ENCODE data around the gene MYO15A.

MYO15A gene

DNA sequence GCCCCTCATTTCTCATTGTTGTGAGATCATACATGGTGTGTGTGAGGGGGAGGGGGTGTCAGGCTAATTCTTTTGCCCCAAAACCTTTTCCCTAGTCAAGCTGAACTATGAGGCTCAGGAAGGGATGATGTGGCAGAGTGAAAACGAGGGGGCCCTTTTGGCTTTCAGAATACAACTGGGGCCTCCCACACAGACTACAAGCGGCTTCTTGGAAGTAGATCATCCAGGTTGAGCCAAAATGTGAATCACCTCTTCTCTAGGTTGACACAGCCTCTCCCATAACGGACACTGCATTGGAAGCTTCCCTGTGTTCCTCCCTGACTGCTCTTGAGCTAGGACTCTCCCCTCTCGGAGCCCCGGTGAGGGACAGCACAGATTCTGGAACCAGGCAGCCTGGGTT, 72.8 kb downstream of the MYO15A start:
- H3K27ac ChIP-seq: peak overlapping the region; percentile 99
- TF ChIP-seq, protein P1, sequence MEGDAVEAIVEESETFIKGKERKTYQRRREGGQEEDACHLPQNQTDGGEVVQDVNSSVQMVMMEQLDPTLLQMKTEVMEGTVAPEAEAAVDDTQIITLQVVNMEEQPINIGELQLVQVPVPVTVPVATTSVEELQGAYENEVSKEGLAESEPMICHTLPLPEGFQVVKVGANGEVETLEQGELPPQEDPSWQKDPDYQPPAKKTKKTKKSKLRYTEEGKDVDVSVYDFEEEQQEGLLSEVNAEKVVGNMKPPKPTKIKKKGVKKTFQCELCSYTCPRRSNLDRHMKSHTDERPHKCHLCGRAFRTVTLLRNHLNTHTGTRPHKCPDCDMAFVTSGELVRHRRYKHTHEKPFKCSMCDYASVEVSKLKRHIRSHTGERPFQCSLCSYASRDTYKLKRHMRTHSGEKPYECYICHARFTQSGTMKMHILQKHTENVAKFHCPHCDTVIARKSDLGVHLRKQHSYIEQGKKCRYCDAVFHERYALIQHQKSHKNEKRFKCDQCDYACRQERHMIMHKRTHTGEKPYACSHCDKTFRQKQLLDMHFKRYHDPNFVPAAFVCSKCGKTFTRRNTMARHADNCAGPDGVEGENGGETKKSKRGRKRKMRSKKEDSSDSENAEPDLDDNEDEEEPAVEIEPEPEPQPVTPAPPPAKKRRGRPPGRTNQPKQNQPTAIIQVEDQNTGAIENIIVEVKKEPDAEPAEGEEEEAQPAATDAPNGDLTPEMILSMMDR (conservative IDR thresholded peaks at IDR 0.05): no peak

DNA sequence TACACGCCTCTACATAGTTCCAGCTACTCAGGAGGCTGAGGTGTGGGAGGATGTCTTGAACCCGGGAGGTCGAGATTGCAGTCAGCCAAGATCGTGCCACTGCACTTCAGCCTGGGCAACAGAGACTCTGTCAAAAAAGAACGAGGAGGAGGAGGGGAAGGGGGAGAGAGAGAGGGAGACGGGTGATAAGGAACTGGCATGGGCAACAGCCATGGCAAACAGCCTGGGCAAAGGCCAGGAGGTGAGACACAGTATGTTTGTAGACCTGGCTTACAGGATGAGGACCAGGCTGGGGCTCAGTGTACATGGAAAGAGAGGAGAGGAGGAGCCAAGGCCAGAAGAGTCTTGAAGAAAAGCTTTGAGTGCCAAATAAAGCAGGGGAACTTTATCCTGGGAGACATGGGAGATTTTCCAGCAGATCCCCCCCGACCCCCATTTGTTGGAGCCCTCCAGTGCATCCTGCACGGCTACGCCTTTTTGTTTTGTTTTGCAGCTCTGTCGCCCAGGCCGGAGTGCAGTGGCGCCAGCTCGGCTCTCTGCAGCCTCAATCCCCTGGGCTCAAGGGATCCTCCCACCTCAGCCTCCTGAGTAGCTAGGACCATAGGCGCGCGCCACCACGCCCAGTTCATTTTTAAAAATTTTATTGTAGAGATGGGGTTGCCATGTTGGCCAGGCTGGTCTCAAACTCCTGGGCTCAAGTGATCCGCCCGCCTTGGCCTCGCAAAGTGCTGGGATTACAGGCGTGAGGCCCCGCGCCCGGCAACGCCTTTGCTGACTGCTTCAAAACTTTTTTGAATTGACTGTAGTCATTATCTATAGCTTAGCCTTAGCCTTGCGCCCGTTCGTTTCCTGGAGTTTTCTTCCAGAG, 73.8 kb downstream of the MYO15A start:
- peak overlapping the region; percentile 99 for H3K27ac ChIP-seq
- TF ChIP-seq, protein P1 (conservative IDR thresholded peaks at IDR 0.05): no peak

DNA sequence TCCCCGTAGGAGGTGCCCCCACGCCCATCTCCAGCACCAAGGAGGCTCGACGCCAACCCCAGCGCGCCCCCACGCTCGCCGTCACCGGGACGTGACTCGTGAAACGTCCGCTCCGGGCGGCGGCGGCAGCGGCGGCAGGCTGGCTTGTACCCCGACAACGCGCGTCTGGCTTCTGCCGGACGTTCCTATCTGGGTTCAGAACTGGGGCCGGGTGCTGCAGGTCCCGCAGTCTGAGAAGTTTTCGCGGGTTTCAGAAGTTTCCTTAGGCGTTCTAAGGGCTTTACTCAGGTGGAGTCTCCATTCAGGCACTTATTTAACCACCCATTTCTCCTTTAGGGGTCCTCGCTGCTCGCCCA, 74.4 kb downstream of the MYO15A start:
- TF ChIP-seq, protein P1 (conservative IDR thresholded peaks at IDR 0.05): no peak
- H3K27ac ChIP-seq: peak overlapping the region; percentile 99

DNA sequence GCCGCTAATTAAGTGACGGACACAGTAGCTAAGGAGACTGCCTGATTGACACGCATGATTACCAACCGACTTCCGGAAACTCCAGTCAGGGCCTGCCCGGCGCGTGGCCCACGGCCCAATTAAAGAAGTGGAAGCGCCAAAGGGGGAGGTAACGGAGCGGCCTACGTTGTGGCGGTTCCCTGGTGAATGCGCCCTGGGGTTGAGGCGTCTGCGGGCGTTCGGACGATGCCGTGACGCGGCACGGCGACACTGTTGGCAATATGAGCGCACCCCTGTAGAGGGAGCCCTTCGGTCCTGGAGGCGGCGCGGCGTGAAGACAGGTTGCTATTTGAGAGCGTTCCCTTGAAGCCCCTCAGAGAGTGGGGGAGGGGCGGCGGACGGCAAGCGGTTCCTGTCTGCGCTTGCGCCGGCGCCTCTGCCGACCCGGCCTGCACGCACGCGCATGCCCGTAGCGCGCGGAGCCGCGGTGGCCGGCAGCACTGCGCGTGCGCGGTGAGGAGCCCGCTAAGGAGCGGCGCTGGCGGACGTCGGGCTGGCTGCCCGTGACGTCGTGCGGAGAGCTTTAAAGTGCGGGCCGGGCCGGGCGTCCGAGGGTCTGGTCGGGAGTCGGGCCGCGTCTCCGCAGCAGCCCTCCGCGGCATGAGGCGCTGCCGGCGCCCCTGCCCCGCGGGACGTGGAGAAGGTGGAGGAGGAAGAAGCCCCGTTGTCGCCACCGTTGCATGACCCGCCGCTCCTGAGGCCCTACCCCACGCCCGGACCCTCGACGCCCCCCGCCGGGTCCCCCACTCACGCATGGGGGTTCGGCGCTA, 75.0 kb downstream of the MYO15A start, which contains the start of gene ALKBH5:
Gene ALKBH5 (plus strand): TSS at position 495 of the 809 bp plus-strand sequence. CDS start 416 bp downstream, outside the sequence.
- TF ChIP-seq, protein P1 (conservative IDR thresholded peaks at IDR 0.05): peak; percentile 2; the same call in 1 of the 2 replicates
- H3K27ac ChIP-seq: peak within 1 kb of the TSS; percentile 99

DNA sequence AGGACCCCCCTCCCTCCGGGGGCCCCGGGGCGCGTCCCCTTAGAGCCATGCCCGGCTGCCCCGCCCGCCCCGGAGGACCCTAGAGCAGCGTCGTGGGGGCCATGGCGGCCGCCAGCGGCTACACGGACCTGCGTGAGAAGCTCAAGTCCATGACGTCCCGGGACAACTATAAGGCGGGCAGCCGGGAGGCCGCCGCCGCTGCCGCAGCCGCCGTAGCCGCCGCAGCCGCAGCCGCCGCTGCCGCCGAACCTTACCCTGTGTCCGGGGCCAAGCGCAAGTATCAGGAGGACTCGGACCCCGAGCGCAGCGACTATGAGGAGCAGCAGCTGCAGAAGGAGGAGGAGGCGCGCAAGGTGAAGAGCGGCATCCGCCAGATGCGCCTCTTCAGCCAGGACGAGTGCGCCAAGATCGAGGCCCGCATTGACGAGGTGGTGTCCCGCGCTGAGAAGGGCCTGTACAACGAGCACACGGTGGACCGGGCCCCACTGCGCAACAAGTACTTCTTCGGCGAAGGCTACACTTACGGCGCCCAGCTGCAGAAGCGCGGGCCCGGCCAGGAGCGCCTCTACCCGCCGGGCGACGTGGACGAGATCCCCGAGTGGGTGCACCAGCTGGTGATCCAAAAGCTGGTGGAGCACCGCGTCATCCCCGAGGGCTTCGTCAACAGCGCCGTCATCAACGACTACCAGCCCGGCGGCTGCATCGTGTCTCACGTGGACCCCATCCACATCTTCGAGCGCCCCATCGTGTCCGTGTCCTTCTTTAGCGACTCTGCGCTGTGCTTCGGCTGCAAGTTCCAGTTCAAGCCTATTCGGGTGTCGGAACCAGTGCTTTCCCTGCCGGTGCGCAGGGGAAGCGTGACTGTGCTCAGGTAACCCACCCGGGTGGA, 75.8 kb downstream of the MYO15A start:
- peak overlapping the region; percentile 99 for H3K27ac ChIP-seq
- TF ChIP-seq, protein P1 (conservative IDR thresholded peaks at IDR 0.05): no peak

DNA sequence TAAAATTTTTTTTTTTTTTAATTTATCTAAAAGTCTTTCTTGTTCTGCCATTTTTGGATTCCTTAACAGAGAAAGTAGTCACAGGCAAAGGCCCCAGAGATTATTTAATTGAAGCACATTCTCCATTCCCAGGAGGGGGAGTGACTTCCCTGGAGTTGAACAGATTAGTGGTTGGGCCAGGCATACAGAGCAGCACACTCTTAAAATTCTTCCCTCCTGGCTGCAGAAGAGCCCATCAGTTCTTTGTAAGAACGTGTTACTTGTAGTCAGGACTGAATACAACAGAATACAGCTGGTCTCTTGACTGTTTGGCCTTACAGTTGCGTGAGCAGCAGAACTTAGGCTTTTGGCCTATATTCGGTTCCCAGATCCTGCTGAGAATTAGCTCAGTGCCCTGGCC, 76.8 kb downstream of the MYO15A start:
- H3K27ac ChIP-seq: peak overlapping the region; percentile 99
- TF ChIP-seq, protein P1 (conservative IDR thresholded peaks at IDR 0.05): no peak

Data from VCaP (cell line).